Measurements from ENCODE around the gene PDCD11.

GRCh38 chr10:103374263-103374662 lies 22.2 kb upstream of the PDCD11 start:
- TF ChIP-seq CTCF (IDR thresholded peaks at IDR 0.05) (no peak), POLR2A (IDR thresholded peaks at IDR 0.05) (no peak), EP300 (IDR thresholded peaks at IDR 0.05) (no peak), POLR2AphosphoS5 (IDR thresholded peaks at IDR 0.05) (no peak)

All from suprapubic skin (tissue), 4 donors.